Liver (tissue), 9 donors: ENCODE measurements around the gene C10orf62. TPM values are rescaled to one million over a fixed set of nuclear protein-coding genes. Genes with fewer than 3 reads are reported as not detected.
A peak's percentile ranks its signal among the peaks of the same experiment; 100 is the strongest.

Experiments used
- DNase-seq: peaks from one replicate; pipeline ENCODE4 v3.0.0-alpha.2; 2017; ENCODE audit warnings: low spot score
- H3K27ac ChIP-seq, 2 donors: one replicate each; pipeline ENCODE4 v1.7.0; 2013; ENCODE audit warnings: inconsistent platforms in 2 of 2, low read length in 2 of 2, control low read depth in 1 of 2, low read depth in 1 of 2, mild to moderate bottlenecking in 1 of 2
- H3K27me3 ChIP-seq, 4 donors: one replicate each; pipeline versions ENCODE4 v1.6.1 to v1.7.0; 2013; ENCODE audit warnings: low read length in 3 of 4, inconsistent platforms in 1 of 4, mild to moderate bottlenecking in 1 of 4, moderate library complexity in 1 of 4; ENCODE audit not compliant: control insufficient read depth in 4 of 4, insufficient read depth in 4 of 4
- H3K36me3 ChIP-seq, 4 donors: one replicate each; pipeline versions ENCODE4 v1.6.1 to v1.7.0; 2013; ENCODE audit warnings: low read length in 3 of 4, mild to moderate bottlenecking in 3 of 4, low read depth in 1 of 4, moderate library complexity in 1 of 4; ENCODE audit not compliant: control insufficient read depth in 4 of 4, insufficient read depth in 3 of 4
- H3K4me1 ChIP-seq, 4 donors: one replicate each; pipeline versions ENCODE4 v1.6.1 to v1.7.0; 2013; ENCODE audit warnings: low read length in 3 of 4, mild to moderate bottlenecking in 3 of 4, moderate library complexity in 1 of 4; ENCODE audit not compliant: control insufficient read depth in 4 of 4, insufficient read depth in 4 of 4
- H3K4me3 ChIP-seq, 3 donors: one replicate each; pipeline versions ENCODE4 v1.6.1 to v1.7.0; 2013; ENCODE audit warnings: low read length in 3 of 3, control low read depth in 1 of 3, low read depth in 1 of 3, mild to moderate bottlenecking in 1 of 3
- H3K9ac ChIP-seq, 2 donors: one replicate each; pipeline ENCODE4 v1.7.0; 2013; ENCODE audit warnings: low read length in 2 of 2, mild to moderate bottlenecking in 2 of 2, moderate library complexity in 2 of 2, control low read depth in 1 of 2, low read depth in 1 of 2
- H3K9me3 ChIP-seq, 4 donors: one replicate each; pipeline versions ENCODE4 v1.6.1 to v1.7.0; 2013; ENCODE audit warnings: low read length in 3 of 4; ENCODE audit not compliant: control insufficient read depth in 4 of 4
- FOXA1 ChIP-seq: IDR thresholded peaks from 2 replicates; pipeline ENCODE4 v1.6.1; 2016; ENCODE audit warnings: antibody characterized with exemption
- FOXA2 ChIP-seq: IDR thresholded peaks from 2 replicates; pipeline ENCODE4 v1.6.1; 2016; ENCODE audit warnings: antibody characterized with exemption
- HNF4A ChIP-seq, 2 donors: conservative IDR thresholded peaks; 2 replicates each; pipeline ENCODE4 v1.6.1; 2016; ENCODE audit warnings: antibody characterized with exemption in 2 of 2, mild to moderate bottlenecking in 2 of 2
- NR2F2 ChIP-seq: IDR thresholded peaks from 2 replicates; pipeline ENCODE4 v1.6.1; 2016; ENCODE audit warnings: antibody characterized with exemption
- RXRA ChIP-seq, 2 donors: IDR thresholded peaks; 2 replicates each; pipeline ENCODE4 v1.6.1; 2017 to 2018; ENCODE audit warnings: antibody characterized with exemption in 2 of 2, mild to moderate bottlenecking in 1 of 2
- SP1 ChIP-seq: IDR thresholded peaks from 2 replicates; pipeline ENCODE4 v1.6.1; 2018; ENCODE audit warnings: antibody characterized with exemption, mild to moderate bottlenecking
- YY1 ChIP-seq: IDR thresholded peaks from 2 replicates; pipeline ENCODE4 v1.6.1; 2016; ENCODE audit warnings: antibody characterized with exemption, mild to moderate bottlenecking
- WGBS: extraction: QIAGEN DNeasy Blood & Tissue Kit; methylation state at CpG from one replicate; pipeline ENCODE4 v1.1.7; 2013; 5-methylcytosine and 5-hydroxymethylcytosine counted together
- polyA plus RNA-seq, 2 donors: library from polyadenylated mRNA; stranded (reverse) in 1 of 2; unstranded in 1 of 2; fragments of 200-250 nt in 1 of 2; fragments of >200 nt in 1 of 2; fragmentation: Nextera tagmentation in 1 of 2; extraction: Ambion mirVana in 1 of 2; gene quantifications; one replicate each; pipeline versions ENCODE4 v1.2.1 to v1.2.3, GENCODE V29; 2013 to 2015
- total RNA-seq, 2 donors: library from RNA; depleted of rRNA; stranded (reverse); fragments of >200 nt; gene quantifications; one replicate each; pipeline ENCODE4 v1.2.3, GENCODE V29; 2014
- TF ChIP-seq, protein P1 (sequence below): IDR thresholded peaks from 2 replicates; pipeline ENCODE4 v1.6.1; 2016; ENCODE audit warnings: antibody characterized with exemption
- TF ChIP-seq, protein P2 (sequence below): IDR thresholded peaks from 2 replicates; pipeline ENCODE4 v1.6.1; 2016; ENCODE audit warnings: antibody characterized with exemption
- TF ChIP-seq, protein P3 (sequence below): IDR thresholded peaks from 2 replicates; pipeline ENCODE4 v1.6.1; 2016; ENCODE audit warnings: antibody characterized with exemption
- TF ChIP-seq, protein P4 (sequence below): IDR thresholded peaks from 2 replicates; pipeline ENCODE4 v1.6.1; 2016; ENCODE audit warnings: antibody characterized with exemption, mild to moderate bottlenecking
- TF ChIP-seq, protein P5 (sequence below): fragments of 150-350 bp; IDR thresholded peaks from 2 replicates; pipeline ENCODE4 v1.5.1; 2017; ENCODE audit warnings: improper control_type of control experiment, low read depth, low read length; ENCODE audit not compliant: missing input control
- donor health status: healthy.
- donor health status: healthy.
- donor health status: healthy.
- donor health status: healthy.
- donor health status: healthy.

The C10orf62 gene
- total and polyA plus RNA-seq, 4 donors: 0.16 to 3.0 (median 0.41) TPM

DNA sequence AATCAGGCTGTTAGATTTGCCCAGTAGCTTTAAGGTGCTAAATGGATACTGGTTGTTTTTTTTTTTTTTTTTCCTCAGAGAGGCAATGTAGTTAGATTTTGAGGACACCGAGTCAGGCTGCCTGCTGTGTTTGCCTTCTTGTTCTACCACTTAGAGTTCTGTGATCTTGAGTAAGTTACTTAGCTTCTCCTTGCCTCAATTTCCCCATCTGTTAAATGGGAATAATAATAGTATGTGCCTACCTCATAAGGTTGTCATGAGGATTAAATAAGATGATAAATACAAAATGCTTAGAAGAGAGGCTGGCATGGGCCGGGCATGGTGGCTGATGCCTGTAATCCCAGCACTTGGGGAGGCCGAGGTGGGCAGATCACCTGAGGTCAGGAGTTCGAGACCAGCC, 29.2 kb downstream of the C10orf62 start:
- no peak overlapping the region for H3K4me3 ChIP-seq
- H3K36me3 ChIP-seq: no peaks in the 10 kb centered on the region
- TF ChIP-seq HNF4A (conservative IDR thresholded peaks at IDR 0.05): no peak
- TF ChIP-seq NR2F2: no peak
- TF ChIP-seq, protein P1, sequence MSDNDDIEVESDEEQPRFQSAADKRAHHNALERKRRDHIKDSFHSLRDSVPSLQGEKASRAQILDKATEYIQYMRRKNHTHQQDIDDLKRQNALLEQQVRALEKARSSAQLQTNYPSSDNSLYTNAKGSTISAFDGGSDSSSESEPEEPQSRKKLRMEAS: no peak
- TF ChIP-seq FOXA1: no peak
- TF ChIP-seq, protein P2, sequence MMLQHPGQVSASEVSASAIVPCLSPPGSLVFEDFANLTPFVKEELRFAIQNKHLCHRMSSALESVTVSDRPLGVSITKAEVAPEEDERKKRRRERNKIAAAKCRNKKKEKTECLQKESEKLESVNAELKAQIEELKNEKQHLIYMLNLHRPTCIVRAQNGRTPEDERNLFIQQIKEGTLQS: no peak
- TF ChIP-seq YY1: no peak
- no peak for TF ChIP-seq RXRA (IDR thresholded peaks at IDR 0.05)
- TF ChIP-seq, protein P3, sequence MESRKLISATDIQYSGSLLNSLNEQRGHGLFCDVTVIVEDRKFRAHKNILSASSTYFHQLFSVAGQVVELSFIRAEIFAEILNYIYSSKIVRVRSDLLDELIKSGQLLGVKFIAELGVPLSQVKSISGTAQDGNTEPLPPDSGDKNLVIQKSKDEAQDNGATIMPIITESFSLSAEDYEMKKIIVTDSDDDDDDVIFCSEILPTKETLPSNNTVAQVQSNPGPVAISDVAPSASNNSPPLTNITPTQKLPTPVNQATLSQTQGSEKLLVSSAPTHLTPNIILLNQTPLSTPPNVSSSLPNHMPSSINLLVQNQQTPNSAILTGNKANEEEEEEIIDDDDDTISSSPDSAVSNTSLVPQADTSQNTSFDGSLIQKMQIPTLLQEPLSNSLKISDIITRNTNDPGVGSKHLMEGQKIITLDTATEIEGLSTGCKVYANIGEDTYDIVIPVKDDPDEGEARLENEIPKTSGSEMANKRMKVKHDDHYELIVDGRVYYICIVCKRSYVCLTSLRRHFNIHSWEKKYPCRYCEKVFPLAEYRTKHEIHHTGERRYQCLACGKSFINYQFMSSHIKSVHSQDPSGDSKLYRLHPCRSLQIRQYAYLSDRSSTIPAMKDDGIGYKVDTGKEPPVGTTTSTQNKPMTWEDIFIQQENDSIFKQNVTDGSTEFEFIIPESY: no peak
- TF ChIP-seq, protein P4, sequence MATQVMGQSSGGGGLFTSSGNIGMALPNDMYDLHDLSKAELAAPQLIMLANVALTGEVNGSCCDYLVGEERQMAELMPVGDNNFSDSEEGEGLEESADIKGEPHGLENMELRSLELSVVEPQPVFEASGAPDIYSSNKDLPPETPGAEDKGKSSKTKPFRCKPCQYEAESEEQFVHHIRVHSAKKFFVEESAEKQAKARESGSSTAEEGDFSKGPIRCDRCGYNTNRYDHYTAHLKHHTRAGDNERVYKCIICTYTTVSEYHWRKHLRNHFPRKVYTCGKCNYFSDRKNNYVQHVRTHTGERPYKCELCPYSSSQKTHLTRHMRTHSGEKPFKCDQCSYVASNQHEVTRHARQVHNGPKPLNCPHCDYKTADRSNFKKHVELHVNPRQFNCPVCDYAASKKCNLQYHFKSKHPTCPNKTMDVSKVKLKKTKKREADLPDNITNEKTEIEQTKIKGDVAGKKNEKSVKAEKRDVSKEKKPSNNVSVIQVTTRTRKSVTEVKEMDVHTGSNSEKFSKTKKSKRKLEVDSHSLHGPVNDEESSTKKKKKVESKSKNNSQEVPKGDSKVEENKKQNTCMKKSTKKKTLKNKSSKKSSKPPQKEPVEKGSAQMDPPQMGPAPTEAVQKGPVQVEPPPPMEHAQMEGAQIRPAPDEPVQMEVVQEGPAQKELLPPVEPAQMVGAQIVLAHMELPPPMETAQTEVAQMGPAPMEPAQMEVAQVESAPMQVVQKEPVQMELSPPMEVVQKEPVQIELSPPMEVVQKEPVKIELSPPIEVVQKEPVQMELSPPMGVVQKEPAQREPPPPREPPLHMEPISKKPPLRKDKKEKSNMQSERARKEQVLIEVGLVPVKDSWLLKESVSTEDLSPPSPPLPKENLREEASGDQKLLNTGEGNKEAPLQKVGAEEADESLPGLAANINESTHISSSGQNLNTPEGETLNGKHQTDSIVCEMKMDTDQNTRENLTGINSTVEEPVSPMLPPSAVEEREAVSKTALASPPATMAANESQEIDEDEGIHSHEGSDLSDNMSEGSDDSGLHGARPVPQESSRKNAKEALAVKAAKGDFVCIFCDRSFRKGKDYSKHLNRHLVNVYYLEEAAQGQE: no peak
- TF ChIP-seq, protein P5, sequence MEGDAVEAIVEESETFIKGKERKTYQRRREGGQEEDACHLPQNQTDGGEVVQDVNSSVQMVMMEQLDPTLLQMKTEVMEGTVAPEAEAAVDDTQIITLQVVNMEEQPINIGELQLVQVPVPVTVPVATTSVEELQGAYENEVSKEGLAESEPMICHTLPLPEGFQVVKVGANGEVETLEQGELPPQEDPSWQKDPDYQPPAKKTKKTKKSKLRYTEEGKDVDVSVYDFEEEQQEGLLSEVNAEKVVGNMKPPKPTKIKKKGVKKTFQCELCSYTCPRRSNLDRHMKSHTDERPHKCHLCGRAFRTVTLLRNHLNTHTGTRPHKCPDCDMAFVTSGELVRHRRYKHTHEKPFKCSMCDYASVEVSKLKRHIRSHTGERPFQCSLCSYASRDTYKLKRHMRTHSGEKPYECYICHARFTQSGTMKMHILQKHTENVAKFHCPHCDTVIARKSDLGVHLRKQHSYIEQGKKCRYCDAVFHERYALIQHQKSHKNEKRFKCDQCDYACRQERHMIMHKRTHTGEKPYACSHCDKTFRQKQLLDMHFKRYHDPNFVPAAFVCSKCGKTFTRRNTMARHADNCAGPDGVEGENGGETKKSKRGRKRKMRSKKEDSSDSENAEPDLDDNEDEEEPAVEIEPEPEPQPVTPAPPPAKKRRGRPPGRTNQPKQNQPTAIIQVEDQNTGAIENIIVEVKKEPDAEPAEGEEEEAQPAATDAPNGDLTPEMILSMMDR: no peak
- no peak for TF ChIP-seq FOXA2
- H3K9me3 ChIP-seq: no peaks in the 10 kb centered on the region
- no peak for DNase-seq
- H3K9ac ChIP-seq: no peak overlapping the region
- WGBS: 93% methylated on average over 4 of the region's 4 CpGs
- peaks cover 0 to 6% (median 3%) of the 10 kb centered on the region in 4 donors for H3K4me1 ChIP-seq
- H3K27me3 ChIP-seq: no peaks in the 10 kb centered on the region
- no peak overlapping the region for H3K27ac ChIP-seq

DNA sequence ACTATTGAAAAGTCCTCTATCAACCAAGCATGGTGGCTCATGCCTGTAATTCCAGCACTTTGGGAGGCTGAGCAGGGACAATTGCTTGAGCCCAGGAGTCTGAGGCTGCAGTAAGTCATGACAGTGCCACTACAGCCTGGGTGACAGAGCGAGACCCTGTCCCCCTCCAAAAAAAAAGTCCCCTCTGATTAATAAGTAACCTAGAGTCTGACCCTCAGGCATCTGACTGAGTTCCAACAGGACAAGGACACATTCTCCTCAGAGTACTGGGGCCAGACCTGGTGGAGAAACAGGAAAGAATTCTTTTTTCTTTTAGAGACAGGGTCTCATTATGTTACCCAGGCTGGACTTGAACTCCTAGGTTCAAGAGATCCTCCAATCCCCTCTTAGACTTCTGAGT, 33.8 kb downstream of the C10orf62 start:
- 44% methylated on average over 1 of the region's 1 CpG for WGBS
- Histone ChIP-seq H3K36me3 (no peaks in the 10 kb centered on the region), H3K9ac (no peak overlapping the region), H3K9me3 (no peaks in the 10 kb centered on the region), H3K4me3 (no peak overlapping the region), H3K4me1 (peaks cover 0 to 6% (median 3%) of the 10 kb centered on the region in 4 donors), H3K27ac (no peak overlapping the region), H3K27me3 (no peaks in the 10 kb centered on the region)
- DNase-seq: no peak
- TF ChIP-seq, protein P2: no peak
- TF ChIP-seq HNF4A (conservative IDR thresholded peaks at IDR 0.05) (peak; percentile 8 to 48), SP1 (peak; percentile 14)
